ENCODE data around the gene OR52E4. TPM values are rescaled to one million over a fixed set of nuclear protein-coding genes. Genes with fewer than 3 reads are reported as not detected.

Gene OR52E4
- total and polyA plus RNA-seq, 10 of the 15 experiments (the other 5 are each of a cell fraction or from before 2014, with no cell fraction given): not detected

DNA sequence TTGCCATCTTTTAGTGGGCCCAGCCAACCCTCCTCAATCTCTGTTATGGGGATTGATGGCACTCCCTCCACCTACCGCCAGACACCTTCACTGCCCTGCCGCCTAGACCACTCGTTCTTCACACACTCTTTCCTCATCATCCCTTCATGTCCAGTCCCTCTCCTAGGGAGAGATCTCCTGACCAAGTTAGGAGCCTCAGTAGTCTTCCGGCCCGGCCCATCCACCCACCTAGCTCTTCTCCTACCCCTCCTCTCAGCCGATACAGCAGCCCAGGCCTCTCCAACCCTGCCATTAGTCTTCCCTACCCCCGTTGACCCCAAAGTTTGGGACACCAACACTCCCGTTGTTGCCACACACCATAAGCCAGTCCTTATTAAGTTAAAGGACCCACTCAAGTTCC, 50.6 kb downstream of the OR52E4 start:
- ChIA-PET CTCF (no interaction called here), SMC1A (ENCODE audit: uncharacterized antibody, unreplicated experiment) (no interaction called here), POLR2A (no interaction called here), RAD21 (ENCODE audit: unreplicated experiment) (no interaction called here)
- WGBS (ENCODE audit: insufficient coverage, insufficient replicate concordance, low lambda C conversion rate, missing lambda C conversion rate): 53% methylated on average over 8 of the region's 8 CpGs
- intact Hi-C loops (cut with micrococcal nuclease; ENCODE audit: unreplicated experiment) (no loop called here), in situ Hi-C loops (cut with MboI) (no loop called here)
- Histone ChIP-seq H3K4me2 (ENCODE audit: control insufficient read depth, insufficient read depth) (no peak overlapping the region), H3K4me1 (ENCODE audit: control insufficient read depth, insufficient read depth, low read length) (no peaks in the 10 kb centered on the region), H3K79me2 (ENCODE audit: control insufficient read depth, insufficient read depth, low read length) (no peaks in the 10 kb centered on the region), H2AFZ (ENCODE audit: control insufficient read depth, low read depth, low read length) (no peak overlapping the region), H3K27ac (ENCODE audit: control insufficient read depth, insufficient read depth) (no peak overlapping the region), H3K27me3 (replicated peaks in 1 of 2; ENCODE audit: control insufficient read depth in 2 of 2, insufficient read depth in 2 of 2, low read length in 1 of 2) (no peaks in the 10 kb centered on the region), H3K36me3 (ENCODE audit: control insufficient read depth in 2 of 2, insufficient read depth in 2 of 2, low read length in 1 of 2) (no peaks in the 10 kb centered on the region), H3K4me3 (no peak overlapping the region), H3K9ac (ENCODE audit: control insufficient read depth, insufficient read depth, low read length) (no peak overlapping the region), H3K9me3 (replicated peaks; ENCODE audit: control insufficient read depth, insufficient read depth, low read length) (no peaks in the 10 kb centered on the region; the same call in 2 of the 3 replicates), H4K20me1 (ENCODE audit: control insufficient read depth, insufficient read depth) (no peaks in the 10 kb centered on the region)
- ATAC-seq (no peak), FAIRE-seq (no peak), DNase-seq (ENCODE audit: low read depth, low spot score) (no peak)
- no TSS peak for BruUV-seq (replicated peaks)
- TF ChIP-seq, protein P1, sequence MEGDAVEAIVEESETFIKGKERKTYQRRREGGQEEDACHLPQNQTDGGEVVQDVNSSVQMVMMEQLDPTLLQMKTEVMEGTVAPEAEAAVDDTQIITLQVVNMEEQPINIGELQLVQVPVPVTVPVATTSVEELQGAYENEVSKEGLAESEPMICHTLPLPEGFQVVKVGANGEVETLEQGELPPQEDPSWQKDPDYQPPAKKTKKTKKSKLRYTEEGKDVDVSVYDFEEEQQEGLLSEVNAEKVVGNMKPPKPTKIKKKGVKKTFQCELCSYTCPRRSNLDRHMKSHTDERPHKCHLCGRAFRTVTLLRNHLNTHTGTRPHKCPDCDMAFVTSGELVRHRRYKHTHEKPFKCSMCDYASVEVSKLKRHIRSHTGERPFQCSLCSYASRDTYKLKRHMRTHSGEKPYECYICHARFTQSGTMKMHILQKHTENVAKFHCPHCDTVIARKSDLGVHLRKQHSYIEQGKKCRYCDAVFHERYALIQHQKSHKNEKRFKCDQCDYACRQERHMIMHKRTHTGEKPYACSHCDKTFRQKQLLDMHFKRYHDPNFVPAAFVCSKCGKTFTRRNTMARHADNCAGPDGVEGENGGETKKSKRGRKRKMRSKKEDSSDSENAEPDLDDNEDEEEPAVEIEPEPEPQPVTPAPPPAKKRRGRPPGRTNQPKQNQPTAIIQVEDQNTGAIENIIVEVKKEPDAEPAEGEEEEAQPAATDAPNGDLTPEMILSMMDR (IDR thresholded peaks at IDR 0.05 in 2 of 3, conservative IDR thresholded peaks at IDR 0.05 in 1 of 3; ENCODE audit: control insufficient read depth in 2 of 3, extremely low read depth in 1 of 3, insufficient read depth in 1 of 3, low read depth in 3 of 3, low read length in 3 of 3): no peak
- TF ChIP-seq, protein P2, sequence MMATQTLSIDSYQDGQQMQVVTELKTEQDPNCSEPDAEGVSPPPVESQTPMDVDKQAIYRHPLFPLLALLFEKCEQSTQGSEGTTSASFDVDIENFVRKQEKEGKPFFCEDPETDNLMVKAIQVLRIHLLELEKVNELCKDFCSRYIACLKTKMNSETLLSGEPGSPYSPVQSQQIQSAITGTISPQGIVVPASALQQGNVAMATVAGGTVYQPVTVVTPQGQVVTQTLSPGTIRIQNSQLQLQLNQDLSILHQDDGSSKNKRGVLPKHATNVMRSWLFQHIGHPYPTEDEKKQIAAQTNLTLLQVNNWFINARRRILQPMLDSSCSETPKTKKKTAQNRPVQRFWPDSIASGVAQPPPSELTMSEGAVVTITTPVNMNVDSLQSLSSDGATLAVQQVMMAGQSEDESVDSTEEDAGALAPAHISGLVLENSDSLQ (IDR thresholded peaks at IDR 0.05): no peak
- TF ChIP-seq IKZF2 (IDR thresholded peaks at IDR 0.05) (no peak), FOXM1 (IDR thresholded peaks at IDR 0.05; ENCODE audit: low read depth, low read length) (no peak), TBL1XR1 (IDR thresholded peaks at IDR 0.05; ENCODE audit: low read depth, low read length) (no peak), BCL11A (IDR thresholded peaks at IDR 0.05; ENCODE audit: low read depth, low read length) (no peak), ZNF622 (IDR thresholded peaks at IDR 0.05) (no peak), STAT1 (conservative IDR thresholded peaks at IDR 0.05) (no peak), MEF2A (IDR thresholded peaks at IDR 0.05; ENCODE audit: insufficient read depth, low read depth, low read length) (no peak), RBBP5 (conservative IDR thresholded peaks at IDR 0.05) (no peak), RAD21 (IDR thresholded peaks at IDR 0.05; ENCODE audit: insufficient read depth, low read depth, low read length) (no peak), POLR2A (IDR thresholded peaks at IDR 0.05; ENCODE audit: low read depth, low read length) (no peak), SMAD1 (IDR thresholded peaks at IDR 0.05; ENCODE audit: low read depth, partially characterized antibody) (no peak), MTA2 (IDR thresholded peaks at IDR 0.05; ENCODE audit: low read depth) (no peak), ZSCAN29 (IDR thresholded peaks at IDR 0.05) (no peak)
- TF ChIP-seq, protein P3, sequence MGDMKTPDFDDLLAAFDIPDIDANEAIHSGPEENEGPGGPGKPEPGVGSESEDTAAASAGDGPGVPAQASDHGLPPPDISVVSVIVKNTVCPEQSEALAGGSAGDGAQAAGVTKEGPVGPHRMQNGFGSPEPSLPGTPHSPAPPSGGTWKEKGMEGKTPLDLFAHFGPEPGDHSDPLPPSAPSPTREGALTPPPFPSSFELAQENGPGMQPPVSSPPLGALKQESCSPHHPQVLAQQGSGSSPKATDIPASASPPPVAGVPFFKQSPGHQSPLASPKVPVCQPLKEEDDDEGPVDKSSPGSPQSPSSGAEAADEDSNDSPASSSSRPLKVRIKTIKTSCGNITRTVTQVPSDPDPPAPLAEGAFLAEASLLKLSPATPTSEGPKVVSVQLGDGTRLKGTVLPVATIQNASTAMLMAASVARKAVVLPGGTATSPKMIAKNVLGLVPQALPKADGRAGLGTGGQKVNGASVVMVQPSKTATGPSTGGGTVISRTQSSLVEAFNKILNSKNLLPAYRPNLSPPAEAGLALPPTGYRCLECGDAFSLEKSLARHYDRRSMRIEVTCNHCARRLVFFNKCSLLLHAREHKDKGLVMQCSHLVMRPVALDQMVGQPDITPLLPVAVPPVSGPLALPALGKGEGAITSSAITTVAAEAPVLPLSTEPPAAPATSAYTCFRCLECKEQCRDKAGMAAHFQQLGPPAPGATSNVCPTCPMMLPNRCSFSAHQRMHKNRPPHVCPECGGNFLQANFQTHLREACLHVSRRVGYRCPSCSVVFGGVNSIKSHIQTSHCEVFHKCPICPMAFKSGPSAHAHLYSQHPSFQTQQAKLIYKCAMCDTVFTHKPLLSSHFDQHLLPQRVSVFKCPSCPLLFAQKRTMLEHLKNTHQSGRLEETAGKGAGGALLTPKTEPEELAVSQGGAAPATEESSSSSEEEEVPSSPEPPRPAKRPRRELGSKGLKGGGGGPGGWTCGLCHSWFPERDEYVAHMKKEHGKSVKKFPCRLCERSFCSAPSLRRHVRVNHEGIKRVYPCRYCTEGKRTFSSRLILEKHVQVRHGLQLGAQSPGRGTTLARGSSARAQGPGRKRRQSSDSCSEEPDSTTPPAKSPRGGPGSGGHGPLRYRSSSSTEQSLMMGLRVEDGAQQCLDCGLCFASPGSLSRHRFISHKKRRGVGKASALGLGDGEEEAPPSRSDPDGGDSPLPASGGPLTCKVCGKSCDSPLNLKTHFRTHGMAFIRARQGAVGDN (IDR thresholded peaks at IDR 0.05): no peak
- TF ChIP-seq, protein P4, sequence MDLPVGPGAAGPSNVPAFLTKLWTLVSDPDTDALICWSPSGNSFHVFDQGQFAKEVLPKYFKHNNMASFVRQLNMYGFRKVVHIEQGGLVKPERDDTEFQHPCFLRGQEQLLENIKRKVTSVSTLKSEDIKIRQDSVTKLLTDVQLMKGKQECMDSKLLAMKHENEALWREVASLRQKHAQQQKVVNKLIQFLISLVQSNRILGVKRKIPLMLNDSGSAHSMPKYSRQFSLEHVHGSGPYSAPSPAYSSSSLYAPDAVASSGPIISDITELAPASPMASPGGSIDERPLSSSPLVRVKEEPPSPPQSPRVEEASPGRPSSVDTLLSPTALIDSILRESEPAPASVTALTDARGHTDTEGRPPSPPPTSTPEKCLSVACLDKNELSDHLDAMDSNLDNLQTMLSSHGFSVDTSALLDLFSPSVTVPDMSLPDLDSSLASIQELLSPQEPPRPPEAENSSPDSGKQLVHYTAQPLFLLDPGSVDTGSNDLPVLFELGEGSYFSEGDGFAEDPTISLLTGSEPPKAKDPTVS (IDR thresholded peaks at IDR 0.05; ENCODE audit: low read depth, low read length): no peak

All from GM12878 (cell line).